ENCODE measurements around the gene COG6. TPM values are rescaled to one million over a fixed set of nuclear protein-coding genes. Genes with fewer than 3 reads are reported as not detected.

COG6 gene
- total and polyA plus RNA-seq, 10 of the 15 experiments (the other 5 are each of a cell fraction or from before 2014, with no cell fraction given) = 4.5 to 29.8 (median 12.6) TPM

DNA sequence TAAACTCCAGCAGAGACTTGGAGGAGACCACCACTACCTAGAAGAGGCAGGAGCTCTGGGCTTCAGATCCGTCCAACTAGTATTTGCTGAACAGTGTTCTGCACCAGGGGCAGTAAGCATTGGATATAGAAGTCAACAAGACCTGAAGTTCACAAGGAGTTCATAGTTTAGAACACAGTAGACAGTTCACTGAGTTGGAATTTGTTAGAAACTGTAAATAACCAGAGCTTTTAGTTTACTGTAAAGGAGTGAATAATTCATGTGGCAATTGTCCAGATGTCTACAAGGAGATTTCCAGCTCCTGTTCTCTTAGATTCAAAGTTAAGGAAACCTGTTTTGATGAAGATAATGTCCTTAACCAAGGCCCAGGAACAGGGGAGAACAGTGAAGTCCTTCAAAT is 128.9 kb downstream of the COG6 start:
- BruUV-seq (replicated peaks) = no TSS peak
- H4K20me1 ChIP-seq (ENCODE audit: control insufficient read depth, insufficient read depth) = no peaks in the 10 kb centered on the region
- H2AFZ ChIP-seq (ENCODE audit: control insufficient read depth, low read depth, low read length) = no peak overlapping the region
- no peaks in the 10 kb centered on the region for H3K79me2 ChIP-seq (ENCODE audit: control insufficient read depth, insufficient read depth, low read length)
- ChIA-PET RAD21 (ENCODE audit: unreplicated experiment) (interaction anchor here (2.1 kb wide), 1 partner anchor 101 kb away, joined by 5 read pairs; no protein-coding TSS in a partner anchor), CTCF (interaction anchor here (0.9 to 2.3 kb wide), 2 partner anchors 158 to 898 kb away, joined by 3 to 8 read pairs; no protein-coding TSS in a partner anchor), SMC1A (ENCODE audit: uncharacterized antibody, unreplicated experiment) (interaction anchor here (0.6 to 1.8 kb wide), 5 partner anchors 10 to 898 kb away, joined by 3 to 5 read pairs (median 3); no protein-coding TSS in a partner anchor), POLR2A (no interaction called here)
- H3K9ac ChIP-seq (ENCODE audit: control insufficient read depth, insufficient read depth, low read length) = no peak overlapping the region
- H3K36me3 ChIP-seq (ENCODE audit: control insufficient read depth in 2 of 2, insufficient read depth in 2 of 2, low read length in 1 of 2) = no peaks in the 10 kb centered on the region
- ATAC-seq (no peak), DNase-seq (ENCODE audit: low read depth, low spot score) (no peak), FAIRE-seq (no peak)
- H3K4me2 ChIP-seq (ENCODE audit: control insufficient read depth, insufficient read depth) = no peak overlapping the region
- H3K9me3 ChIP-seq (replicated peaks; ENCODE audit: control insufficient read depth, insufficient read depth, low read length) = no peaks in the 10 kb centered on the region; the same call in 2 of the 3 replicates
- H3K4me1 ChIP-seq (ENCODE audit: control insufficient read depth, insufficient read depth, low read length) = no peaks in the 10 kb centered on the region
- H3K27me3 ChIP-seq (replicated peaks in 1 of 2; ENCODE audit: control insufficient read depth in 2 of 2, insufficient read depth in 2 of 2, low read length in 1 of 2) = no peaks in the 10 kb centered on the region
- no peak overlapping the region for H3K27ac ChIP-seq (ENCODE audit: control insufficient read depth, insufficient read depth)
- 75% methylated on average over 1 of the region's 1 CpG for WGBS (ENCODE audit: insufficient coverage, insufficient replicate concordance, low lambda C conversion rate, missing lambda C conversion rate)
- in situ Hi-C loops (cut with MboI) (no loop called here), intact Hi-C loops (cut with micrococcal nuclease; ENCODE audit: unreplicated experiment) (loop anchor here (10.0 kb wide), 1 partner anchor 990 kb away; the partner anchor contains the start of gene MRPS31)
- H3K4me3 ChIP-seq = no peak overlapping the region
- TF ChIP-seq TCF12 (IDR thresholded peaks at IDR 0.05; ENCODE audit: low read depth, low read length) = no peak
- TF ChIP-seq, protein P1, sequence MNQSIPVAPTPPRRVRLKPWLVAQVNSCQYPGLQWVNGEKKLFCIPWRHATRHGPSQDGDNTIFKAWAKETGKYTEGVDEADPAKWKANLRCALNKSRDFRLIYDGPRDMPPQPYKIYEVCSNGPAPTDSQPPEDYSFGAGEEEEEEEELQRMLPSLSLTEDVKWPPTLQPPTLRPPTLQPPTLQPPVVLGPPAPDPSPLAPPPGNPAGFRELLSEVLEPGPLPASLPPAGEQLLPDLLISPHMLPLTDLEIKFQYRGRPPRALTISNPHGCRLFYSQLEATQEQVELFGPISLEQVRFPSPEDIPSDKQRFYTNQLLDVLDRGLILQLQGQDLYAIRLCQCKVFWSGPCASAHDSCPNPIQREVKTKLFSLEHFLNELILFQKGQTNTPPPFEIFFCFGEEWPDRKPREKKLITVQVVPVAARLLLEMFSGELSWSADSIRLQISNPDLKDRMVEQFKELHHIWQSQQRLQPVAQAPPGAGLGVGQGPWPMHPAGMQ (IDR thresholded peaks at IDR 0.05; ENCODE audit: borderline replicate concordance) = no peak
- TF ChIP-seq MYB (IDR thresholded peaks at IDR 0.05; ENCODE audit: borderline replicate concordance, low read depth, low read length) = no peak
- TF ChIP-seq IKZF1 (conservative IDR thresholded peaks at IDR 0.05) = no peak
- TF ChIP-seq IRF4 (IDR thresholded peaks at IDR 0.05; ENCODE audit: low read depth, low read length) = no peak
- TF ChIP-seq, protein P2, sequence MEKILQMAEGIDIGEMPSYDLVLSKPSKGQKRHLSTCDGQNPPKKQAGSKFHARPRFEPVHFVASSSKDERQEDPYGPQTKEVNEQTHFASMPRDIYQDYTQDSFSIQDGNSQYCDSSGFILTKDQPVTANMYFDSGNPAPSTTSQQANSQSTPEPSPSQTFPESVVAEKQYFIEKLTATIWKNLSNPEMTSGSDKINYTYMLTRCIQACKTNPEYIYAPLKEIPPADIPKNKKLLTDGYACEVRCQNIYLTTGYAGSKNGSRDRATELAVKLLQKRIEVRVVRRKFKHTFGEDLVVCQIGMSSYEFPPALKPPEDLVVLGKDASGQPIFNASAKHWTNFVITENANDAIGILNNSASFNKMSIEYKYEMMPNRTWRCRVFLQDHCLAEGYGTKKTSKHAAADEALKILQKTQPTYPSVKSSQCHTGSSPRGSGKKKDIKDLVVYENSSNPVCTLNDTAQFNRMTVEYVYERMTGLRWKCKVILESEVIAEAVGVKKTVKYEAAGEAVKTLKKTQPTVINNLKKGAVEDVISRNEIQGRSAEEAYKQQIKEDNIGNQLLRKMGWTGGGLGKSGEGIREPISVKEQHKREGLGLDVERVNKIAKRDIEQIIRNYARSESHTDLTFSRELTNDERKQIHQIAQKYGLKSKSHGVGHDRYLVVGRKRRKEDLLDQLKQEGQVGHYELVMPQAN (conservative IDR thresholded peaks at IDR 0.05) = no peak
- TF ChIP-seq TAF1 (IDR thresholded peaks at IDR 0.05; ENCODE audit: borderline replicate concordance, low read depth, low read length) = no peak
- no peak for TF ChIP-seq MTA2 (IDR thresholded peaks at IDR 0.05; ENCODE audit: low read depth)
- TF ChIP-seq, protein P3, sequence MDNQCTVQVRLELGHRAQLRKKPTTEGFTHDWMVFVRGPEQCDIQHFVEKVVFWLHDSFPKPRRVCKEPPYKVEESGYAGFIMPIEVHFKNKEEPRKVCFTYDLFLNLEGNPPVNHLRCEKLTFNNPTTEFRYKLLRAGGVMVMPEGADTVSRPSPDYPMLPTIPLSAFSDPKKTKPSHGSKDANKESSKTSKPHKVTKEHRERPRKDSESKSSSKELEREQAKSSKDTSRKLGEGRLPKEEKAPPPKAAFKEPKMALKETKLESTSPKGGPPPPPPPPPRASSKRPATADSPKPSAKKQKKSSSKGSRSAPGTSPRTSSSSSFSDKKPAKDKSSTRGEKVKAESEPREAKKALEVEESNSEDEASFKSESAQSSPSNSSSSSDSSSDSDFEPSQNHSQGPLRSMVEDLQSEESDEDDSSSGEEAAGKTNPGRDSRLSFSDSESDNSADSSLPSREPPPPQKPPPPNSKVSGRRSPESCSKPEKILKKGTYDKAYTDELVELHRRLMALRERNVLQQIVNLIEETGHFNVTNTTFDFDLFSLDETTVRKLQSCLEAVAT (IDR thresholded peaks at IDR 0.05) = no peak
- TF ChIP-seq MEF2B (IDR thresholded peaks at IDR 0.05; ENCODE audit: partially characterized antibody, poor library complexity, severe bottlenecking) = no peak
- TF ChIP-seq EED (IDR thresholded peaks at IDR 0.05; ENCODE audit: low read depth) = no peak
- TF ChIP-seq SIX5 (IDR thresholded peaks at IDR 0.05; ENCODE audit: low read depth, low read length, severe bottlenecking) = no peak
- TF ChIP-seq TCF3 (IDR thresholded peaks at IDR 0.05; ENCODE audit: borderline replicate concordance, insufficient read depth, low read depth, low read length) = no peak
- no peak for TF ChIP-seq SMAD5 (IDR thresholded peaks at IDR 0.05; ENCODE audit: low read depth)
- TF ChIP-seq, protein P4, sequence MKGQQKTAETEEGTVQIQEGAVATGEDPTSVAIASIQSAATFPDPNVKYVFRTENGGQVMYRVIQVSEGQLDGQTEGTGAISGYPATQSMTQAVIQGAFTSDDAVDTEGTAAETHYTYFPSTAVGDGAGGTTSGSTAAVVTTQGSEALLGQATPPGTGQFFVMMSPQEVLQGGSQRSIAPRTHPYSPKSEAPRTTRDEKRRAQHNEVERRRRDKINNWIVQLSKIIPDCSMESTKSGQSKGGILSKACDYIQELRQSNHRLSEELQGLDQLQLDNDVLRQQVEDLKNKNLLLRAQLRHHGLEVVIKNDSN (IDR thresholded peaks at IDR 0.05; ENCODE audit: borderline replicate concordance, extremely low read length, insufficient read depth, low read depth, low read length) = no peak
- TF ChIP-seq KDM1A (IDR thresholded peaks at IDR 0.05; ENCODE audit: borderline replicate concordance) = no peak

Data from GM12878 (cell line).